Progenitor cell of endocrine pancreas (in vitro differentiated cells): ENCODE data around the gene FBXL13. TPM values are rescaled to one million over a fixed set of nuclear protein-coding genes. Genes with fewer than 3 reads are reported as not detected.
"Not testable (repeated sequence)": the region's sequence is repeated elsewhere in the genome, so short reads cannot be mapped to it uniquely, and the experiment has no call there.

Experiments used
- DNase-seq: peaks from one replicate; pipeline ENCODE4 v3.0.0; 2021; ENCODE audit warnings: low spot score; ENCODE audit not compliant: unreplicated experiment
- H3K27ac Mint-ChIP-seq: 2 replicates; pipeline ENCODE4 v1.8.0; 2021; ENCODE audit warnings: mild to moderate bottlenecking, moderate library complexity, mixed read lengths
- H3K27me3 Mint-ChIP-seq: 2 replicates; pipeline ENCODE4 v1.8.0; 2021; ENCODE audit warnings: mixed read lengths
- H3K36me3 Mint-ChIP-seq: 2 replicates; pipeline ENCODE4 v1.8.0; 2022; ENCODE audit warnings: mixed read lengths; ENCODE audit not compliant: insufficient read depth
- H3K4me1 Mint-ChIP-seq: 2 replicates; pipeline ENCODE4 v1.8.0; 2021; ENCODE audit warnings: low read depth, mixed read lengths
- H3K4me3 Mint-ChIP-seq: 2 replicates; pipeline ENCODE4 v1.8.0; 2021; ENCODE audit warnings: low read depth, mild to moderate bottlenecking, moderate library complexity, mixed read lengths
- H3K9me3 Mint-ChIP-seq: 2 replicates; pipeline ENCODE4 v1.8.0; 2021; ENCODE audit warnings: low read depth, mixed read lengths
- CTCF ChIP-seq: fragments of 200-600 bp; sonication (generic); IDR thresholded peaks from one replicate; pipeline ENCODE4 v1.5.0; 2021; ENCODE audit warnings: antibody characterized with exemption, mild to moderate bottlenecking; ENCODE audit not compliant: unreplicated experiment
- total RNA-seq: library from RNA; stranded (reverse); gene quantifications from 2 replicates; pipeline ENCODE4 v1.2.1, GENCODE V29; 2021

Gene FBXL13
- total RNA-seq, 1 donor from 2014 or later, result 9.1 TPM

GRCh38 chr7:103113164-103113563 is 38.6 kb upstream of the FBXL13 start:
- Mint-ChIP-seq H3K4me3 (no peak overlapping the region), H3K9me3 (peaks cover 6% of the 10 kb centered on the region), H3K36me3 (peaks cover 35% of the 10 kb centered on the region), H3K4me1 (peaks cover 1% of the 10 kb centered on the region), H3K27ac (no peak overlapping the region), H3K27me3 (no peaks in the 10 kb centered on the region)
- TF ChIP-seq CTCF, result no peak
- no peak for DNase-seq

GRCh38 chr7:103106703-103107070 is 32.1 kb upstream of the FBXL13 start:
- not testable (repeated sequence) for H3K27me3 Mint-ChIP-seq, DNase-seq, H3K4me3 Mint-ChIP-seq, H3K9me3 Mint-ChIP-seq
- Mint-ChIP-seq H3K36me3 (peaks cover 31% of the 10 kb centered on the region), H3K27ac (peak overlapping the region; percentile 71), H3K4me1 (peaks cover 18% of the 10 kb centered on the region)

GRCh38 chr7:103106005-103106702 is 31.6 kb upstream of the FBXL13 start:
- H3K9me3 Mint-ChIP-seq, result peaks cover 6% of the 10 kb centered on the region
- DNase-seq, result peak; percentile 38
- H3K4me1 Mint-ChIP-seq, result peaks cover 18% of the 10 kb centered on the region
- no peak for TF ChIP-seq CTCF
- H3K27me3 Mint-ChIP-seq, result no peaks in the 10 kb centered on the region
- no peak overlapping the region for H3K4me3 Mint-ChIP-seq
- H3K27ac Mint-ChIP-seq, result peak overlapping the region; percentile 71
- H3K36me3 Mint-ChIP-seq, result peaks cover 26% of the 10 kb centered on the region

- no peak overlapping the region for H3K27ac Mint-ChIP-seq
- no peak for DNase-seq
- H3K27me3 Mint-ChIP-seq, result no peaks in the 10 kb centered on the region
- H3K9me3 Mint-ChIP-seq, result no peaks in the 10 kb centered on the region
- peaks cover 7% of the 10 kb centered on the region for H3K36me3 Mint-ChIP-seq
- no peak overlapping the region for H3K4me3 Mint-ChIP-seq
- peaks cover 7% of the 10 kb centered on the region for H3K4me1 Mint-ChIP-seq
- TF ChIP-seq CTCF, result no peak
These were observed 26.9 kb upstream of the FBXL13 start for GRCh38 chr7:103101543-103101942.

- Mint-ChIP-seq H3K4me3 (no peak overlapping the region), H3K27me3 (no peaks in the 10 kb centered on the region), H3K9me3 (no peaks in the 10 kb centered on the region), H3K27ac (no peak overlapping the region), H3K4me1 (no peaks in the 10 kb centered on the region), H3K36me3 (peaks cover 11% of the 10 kb centered on the region)
- DNase-seq, result no peak
- no peak for TF ChIP-seq CTCF
These were observed 25.8 kb upstream of the FBXL13 start for GRCh38 chr7:103100348-103100747.

- no peak for DNase-seq
- no peak for TF ChIP-seq CTCF
- Mint-ChIP-seq H3K4me1 (no peaks in the 10 kb centered on the region), H3K9me3 (no peaks in the 10 kb centered on the region), H3K4me3 (no peak overlapping the region), H3K36me3 (peaks cover 15% of the 10 kb centered on the region), H3K27ac (no peak overlapping the region), H3K27me3 (no peaks in the 10 kb centered on the region)
These were observed 22.4 kb upstream of the FBXL13 start for GRCh38 chr7:103097041-103097440.

GRCh38 chr7:103095558-103095957 is 21.0 kb upstream of the FBXL13 start:
- not testable (repeated sequence) for H3K27ac Mint-ChIP-seq, H3K4me1 Mint-ChIP-seq, H3K27me3 Mint-ChIP-seq, DNase-seq, H3K9me3 Mint-ChIP-seq, H3K4me3 Mint-ChIP-seq
- H3K36me3 Mint-ChIP-seq, result peaks cover 20% of the 10 kb centered on the region
